ENCODE data around the gene FBXO21.
"Not testable (repeated sequence)": the region's sequence is repeated elsewhere in the genome, so short reads cannot be mapped to it uniquely, and the experiment has no call there.

Gene FBXO21

DNA sequence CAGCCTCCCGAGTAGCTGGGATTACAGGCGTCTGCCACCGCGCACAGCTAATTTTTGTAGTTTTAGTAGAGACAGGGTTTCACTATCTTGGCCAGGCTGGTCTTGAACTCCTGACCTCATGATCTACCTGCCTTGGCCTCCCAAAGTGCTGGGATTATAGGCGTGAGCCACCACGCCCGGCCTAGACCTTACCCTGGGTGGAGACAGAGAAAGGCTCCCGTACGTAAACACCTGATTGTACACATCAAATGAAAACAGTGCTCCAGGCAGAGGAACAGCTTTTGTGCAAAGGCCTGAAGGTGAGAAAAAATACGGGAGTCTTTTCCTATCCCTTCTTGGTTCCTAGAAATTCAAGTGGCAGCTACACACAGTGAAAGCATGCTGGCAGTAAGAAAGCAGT, 95.1 kb downstream of the FBXO21 start:
- Histone ChIP-seq H3K4me1 (ENCODE audit: control insufficient read depth, insufficient read depth, low read length) (peaks cover 15% of the 10 kb centered on the region), H3K27me3 (ENCODE audit: control insufficient read depth in 1 of 2, insufficient read depth in 2 of 2, low read length in 2 of 2) (peaks cover 26 to 29% of the 10 kb centered on the region in 2 donors)
- H3K9ac ChIP-seq (ENCODE audit: low read length in 2 of 2); H3K36me3 ChIP-seq (ENCODE audit: control insufficient read depth in 2 of 2, insufficient read depth in 2 of 2, low read length in 2 of 2); H3K9me3 ChIP-seq (ENCODE audit: control insufficient read depth in 2 of 2, low read length in 2 of 2); H3K4me3 ChIP-seq (ENCODE audit: low read length in 2 of 2); H3K27ac ChIP-seq (ENCODE audit: low read length): not testable (repeated sequence)

DNA sequence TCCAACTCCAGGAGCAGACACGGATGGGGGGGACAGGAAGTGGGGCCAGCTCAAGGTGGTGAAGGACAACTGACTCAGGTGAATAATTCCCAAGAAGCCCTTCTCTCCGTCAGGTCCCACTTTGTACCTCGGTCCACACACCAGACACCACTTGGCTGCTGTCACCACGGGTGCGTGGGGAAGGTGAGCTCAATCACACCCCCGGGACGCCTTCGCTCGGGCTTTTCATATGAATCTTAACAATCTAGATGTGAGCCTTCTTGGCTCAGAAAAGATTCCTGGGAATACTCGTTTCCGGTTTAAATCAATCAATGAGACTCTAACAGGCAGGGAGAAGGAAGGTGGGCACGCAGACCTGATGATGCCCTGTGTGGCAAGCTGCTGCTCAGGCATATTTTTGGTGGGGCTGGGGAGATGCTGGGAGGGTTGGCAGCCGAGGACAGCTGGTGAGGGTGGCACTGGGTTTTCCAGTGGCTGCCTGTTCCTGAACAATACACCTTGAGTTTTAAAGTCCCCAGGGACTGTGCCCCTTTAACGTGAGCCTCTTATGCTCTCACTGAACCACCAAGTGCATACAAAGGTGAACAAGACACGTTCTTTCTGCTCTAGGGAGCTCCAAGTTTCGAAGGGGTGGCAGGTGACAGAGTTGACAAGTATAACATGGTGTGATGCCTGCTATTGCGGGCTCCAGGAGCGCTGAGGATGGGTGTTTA, 96.2 kb downstream of the FBXO21 start:
- Histone ChIP-seq H3K9ac (ENCODE audit: low read length in 2 of 2) (no peak overlapping the region), H3K4me1 (ENCODE audit: control insufficient read depth, insufficient read depth, low read length) (peaks cover 11% of the 10 kb centered on the region), H3K9me3 (ENCODE audit: control insufficient read depth in 2 of 2, low read length in 2 of 2) (peaks cover 0 to 12% of the 10 kb centered on the region in 2 donors), H3K27ac (ENCODE audit: low read length) (no peak overlapping the region), H3K36me3 (ENCODE audit: control insufficient read depth in 2 of 2, insufficient read depth in 2 of 2, low read length in 2 of 2) (no peaks in the 10 kb centered on the region), H3K27me3 (ENCODE audit: control insufficient read depth in 1 of 2, insufficient read depth in 2 of 2, low read length in 2 of 2) (peaks cover 19 to 28% of the 10 kb centered on the region in 2 donors), H3K4me3 (ENCODE audit: low read length in 2 of 2) (no peak overlapping the region)

DNA sequence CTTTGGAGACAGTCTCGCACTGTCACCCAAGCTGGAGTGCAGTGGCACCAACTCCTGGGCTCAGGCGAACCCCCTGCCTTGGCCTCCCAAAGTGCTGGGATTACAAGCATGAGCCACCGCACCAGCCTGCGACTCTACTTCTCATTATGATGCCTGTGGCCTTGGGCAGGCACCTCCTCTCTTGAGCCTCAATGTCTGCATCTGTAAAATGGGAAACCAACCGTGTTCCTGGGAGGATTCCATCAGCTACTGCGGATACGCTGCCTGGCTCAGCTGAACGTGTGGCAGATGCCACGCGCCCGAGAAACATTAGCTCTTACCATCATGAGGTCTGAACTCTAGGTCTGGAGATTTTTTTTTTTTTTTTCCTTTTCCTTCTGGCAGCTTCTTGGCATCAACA, 96.8 kb downstream of the FBXO21 start:
- H3K9me3 ChIP-seq (ENCODE audit: control insufficient read depth in 2 of 2, low read length in 2 of 2), result peaks cover 0 to 16% of the 10 kb centered on the region in 2 donors
- H3K27ac ChIP-seq (ENCODE audit: low read length), result no peak overlapping the region
- H3K4me3 ChIP-seq (ENCODE audit: low read length in 2 of 2), result no peak overlapping the region
- peaks cover 4% of the 10 kb centered on the region for H3K4me1 ChIP-seq (ENCODE audit: control insufficient read depth, insufficient read depth, low read length)
- no peak overlapping the region for H3K9ac ChIP-seq (ENCODE audit: low read length in 2 of 2)
- no peaks in the 10 kb centered on the region for H3K36me3 ChIP-seq (ENCODE audit: control insufficient read depth in 2 of 2, insufficient read depth in 2 of 2, low read length in 2 of 2)
- peaks cover 13 to 24% of the 10 kb centered on the region in 2 donors for H3K27me3 ChIP-seq (ENCODE audit: control insufficient read depth in 1 of 2, insufficient read depth in 2 of 2, low read length in 2 of 2)

DNA sequence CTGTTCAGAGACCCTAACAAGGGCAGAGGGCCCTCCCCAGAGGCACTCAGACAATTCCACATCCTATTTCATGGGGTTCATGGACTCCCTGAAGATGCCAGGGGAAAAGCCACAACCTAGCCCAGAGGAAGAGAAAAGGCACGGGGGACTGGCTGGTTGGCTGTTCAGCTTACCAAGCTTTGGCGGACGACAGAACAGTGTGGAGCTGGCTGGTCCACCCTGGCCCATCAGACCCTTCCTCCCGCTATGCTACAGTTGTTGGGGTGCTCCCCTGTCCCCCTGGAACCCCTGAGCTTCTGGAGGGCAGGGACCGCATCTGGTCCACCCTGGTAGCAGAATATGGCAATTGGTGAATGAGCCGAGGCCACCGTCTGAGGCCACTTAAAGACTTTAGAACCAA, 97.4 kb downstream of the FBXO21 start:
- Histone ChIP-seq H3K4me3 (ENCODE audit: low read length in 2 of 2) (no peak overlapping the region), H3K9ac (ENCODE audit: low read length in 2 of 2) (no peak overlapping the region), H3K27me3 (ENCODE audit: control insufficient read depth in 1 of 2, insufficient read depth in 2 of 2, low read length in 2 of 2) (peaks cover 7 to 19% of the 10 kb centered on the region in 2 donors), H3K36me3 (ENCODE audit: control insufficient read depth in 2 of 2, insufficient read depth in 2 of 2, low read length in 2 of 2) (no peaks in the 10 kb centered on the region), H3K9me3 (ENCODE audit: control insufficient read depth in 2 of 2, low read length in 2 of 2) (peaks cover 0 to 16% of the 10 kb centered on the region in 2 donors), H3K27ac (ENCODE audit: low read length) (no peak overlapping the region), H3K4me1 (ENCODE audit: control insufficient read depth, insufficient read depth, low read length) (no peaks in the 10 kb centered on the region)

DNA sequence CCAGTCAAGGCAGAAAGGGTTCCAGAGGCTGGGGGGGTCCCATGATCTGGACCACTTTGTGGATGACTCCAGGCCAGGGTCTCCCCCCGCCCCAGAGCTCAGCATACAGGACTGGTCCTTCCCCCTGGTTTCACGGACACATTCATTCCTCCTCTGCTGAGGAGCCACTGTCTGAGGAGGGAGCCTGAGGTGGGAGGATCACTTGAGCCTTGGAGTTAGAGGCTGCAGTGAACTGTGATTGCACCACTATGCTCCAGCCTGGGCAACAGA, 97.8 kb downstream of the FBXO21 start:
- Histone ChIP-seq H3K27ac (ENCODE audit: low read length) (no peak overlapping the region), H3K27me3 (ENCODE audit: control insufficient read depth in 1 of 2, insufficient read depth in 2 of 2, low read length in 2 of 2) (peaks cover 3 to 18% of the 10 kb centered on the region in 2 donors), H3K9ac (ENCODE audit: low read length in 2 of 2) (no peak overlapping the region), H3K9me3 (ENCODE audit: control insufficient read depth in 2 of 2, low read length in 2 of 2) (peaks cover 0 to 16% of the 10 kb centered on the region in 2 donors), H3K4me1 (ENCODE audit: control insufficient read depth, insufficient read depth, low read length) (no peaks in the 10 kb centered on the region), H3K4me3 (ENCODE audit: low read length in 2 of 2) (no peak overlapping the region), H3K36me3 (ENCODE audit: control insufficient read depth in 2 of 2, insufficient read depth in 2 of 2, low read length in 2 of 2) (no peaks in the 10 kb centered on the region)

All from stomach smooth muscle (tissue), 2 donors.